OCI-LY3 (cell line): Measurements from ENCODE around the gene CFAP46.

ENCODE experiments used
- CTCF ChIP-seq: fragments of 200-600, 300-600 bp; sonication (generic); IDR thresholded peaks from 2 replicates; pipeline ENCODE4 v1.5.1; 2014; ENCODE audit warnings: antibody characterized with exemption, low read length, low read depth
- EZH2phosphoT487 ChIP-seq: fragments of 200-600 bp; shearing (Covaris generic); IDR thresholded peaks from 2 replicates; pipeline ENCODE4 v1.6.1; 2018; ENCODE audit warnings: antibody characterized with exemption, mixed run types, low read depth

DNA sequence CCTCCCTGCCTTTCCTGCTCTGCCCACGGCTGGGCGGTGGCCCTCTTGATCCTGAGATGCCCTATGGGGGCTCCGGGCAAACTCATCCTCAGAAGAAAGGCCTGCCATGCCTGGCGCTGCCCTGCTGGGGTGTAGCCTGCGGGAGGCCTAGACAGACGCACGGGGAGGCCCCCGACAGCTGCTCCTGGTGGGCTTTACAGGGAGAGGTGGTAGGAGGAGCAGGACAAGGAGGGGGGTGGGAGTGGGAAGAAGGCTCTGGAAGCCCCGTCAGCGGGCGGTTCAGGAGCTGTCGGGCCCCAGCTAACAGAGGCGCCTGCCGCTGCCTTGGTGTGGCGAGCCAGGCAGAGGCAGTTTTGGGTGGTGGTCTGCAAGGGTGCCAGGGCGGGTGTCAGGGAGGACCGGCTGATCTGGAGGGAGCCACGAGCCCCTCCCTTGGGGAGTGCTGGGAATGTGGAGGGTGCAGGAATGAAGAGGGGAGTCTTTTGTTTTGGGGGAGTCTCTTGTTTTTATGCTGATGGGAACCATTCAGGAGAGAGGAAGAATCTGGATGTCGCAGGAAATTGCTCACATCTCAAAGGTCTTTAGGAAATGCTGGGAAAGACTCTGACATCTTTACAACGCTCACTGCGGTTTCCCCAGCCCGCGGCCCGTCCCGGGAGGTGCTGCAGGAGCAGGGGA, 63.5 kb downstream of the CFAP46 start:
- TF ChIP-seq CTCF (no peak), EZH2phosphoT487 (no peak)
